ENCODE measurements around the gene NCAM1. TPM values are rescaled to one million over a fixed set of nuclear protein-coding genes. Genes with fewer than 3 reads are reported as not detected.

The NCAM1 gene
- total and polyA plus RNA-seq, 2 of the 13 experiments (the other 11 are each of a cell fraction or from before 2014, with no cell fraction given) = 0.05 TPM; not detected in 1

DNA sequence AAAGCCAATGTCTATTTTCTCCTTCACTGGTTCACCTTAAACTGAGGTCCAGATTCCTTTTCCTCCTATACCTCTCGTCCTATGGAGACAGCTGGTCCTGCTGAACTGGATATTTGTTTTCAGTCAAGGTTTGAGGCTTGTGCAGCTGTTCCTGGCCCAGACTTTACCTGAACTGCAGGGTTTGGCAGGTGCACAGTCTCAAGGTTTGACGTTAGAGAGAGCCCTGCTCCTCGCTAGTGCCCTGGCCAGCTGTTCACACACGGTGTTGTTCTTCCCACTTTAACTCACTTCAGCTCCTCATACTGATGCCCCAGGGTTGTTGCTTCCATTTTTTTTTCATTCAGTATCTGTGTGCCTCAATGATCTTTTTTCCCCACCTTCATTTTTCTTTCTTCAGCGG, 279.2 kb downstream of the NCAM1 start:
- CTCF ChIA-PET (ENCODE audit: low intra/inter-chr PET ratio, low total read pairs) = no interaction called here
- no peaks in the 10 kb centered on the region for H3K9me3 ChIP-seq (ENCODE audit: low read length)
- H3K4me3 ChIP-seq (replicated peaks in 1 of 3; ENCODE audit: insufficient read depth in 1 of 3, low read depth in 2 of 3, low read length in 3 of 3) = no peak overlapping the region
- no peaks in the 10 kb centered on the region for H3K36me3 ChIP-seq (replicated peaks in 1 of 2; ENCODE audit: control insufficient read depth in 1 of 2, insufficient read depth in 2 of 2, low read length in 2 of 2)
- ATAC-seq (no peak), DNase-seq (ENCODE audit: low spot score) (no peak), FAIRE-seq (no peak)
- under 1% methylated on average over 5 of the region's 5 CpGs for WGBS (ENCODE audit: low lambda C conversion rate)
- no peaks in the 10 kb centered on the region for H3K79me2 ChIP-seq (ENCODE audit: insufficient read depth, low read length)
- TF ChIP-seq, protein P1, sequence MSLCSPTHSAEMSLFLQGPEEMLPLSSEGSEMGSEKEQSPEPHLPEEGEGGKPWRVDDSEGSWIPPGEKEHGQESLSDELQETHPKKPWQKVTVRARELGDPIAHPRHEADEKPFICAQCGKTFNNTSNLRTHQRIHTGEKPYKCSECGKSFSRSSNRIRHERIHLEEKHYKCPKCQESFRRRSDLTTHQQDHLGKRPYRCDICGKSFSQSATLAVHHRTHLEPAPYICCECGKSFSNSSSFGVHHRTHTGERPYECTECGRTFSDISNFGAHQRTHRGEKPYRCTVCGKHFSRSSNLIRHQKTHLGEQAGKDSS (CRISPR knock-in tag; IDR thresholded peaks at IDR 0.05; ENCODE audit: borderline replicate concordance, low read depth) = no peak
- TF ChIP-seq TOE1 (CRISPR knock-in tag; IDR thresholded peaks at IDR 0.05) = no peak
- H3K4me1 ChIP-seq (ENCODE audit: insufficient read depth, low read length) = peaks cover 8% of the 10 kb centered on the region
- no peak overlapping the region for H3K4me2 ChIP-seq (ENCODE audit: low read depth, low read length)
- in situ Hi-C loops (cut with HindIII; ENCODE audit: extremely low pct_ligation_motif_present, low pct_unique_long_range_greater_than_20kb) (no loop called here), intact Hi-C loops (cut with micrococcal nuclease; ENCODE audit: unreplicated experiment) (no loop called here)
- H3K27me3 ChIP-seq (ENCODE audit: control insufficient read depth in 1 of 2, insufficient read depth in 2 of 2, low read length in 2 of 2) = peaks cover 2 to 24% of the 10 kb centered on the region in 2 experiments; a peak in 3 of 5 replicates
- BruUV-seq (replicated peaks) = no TSS peak
- H4K20me1 ChIP-seq (ENCODE audit: insufficient read depth, low read length) = no peaks in the 10 kb centered on the region
- H3K27ac ChIP-seq (ENCODE audit: extremely low read length, insufficient read depth, low read length) = no peak overlapping the region
- H2AFZ ChIP-seq (ENCODE audit: low read length) = no peak overlapping the region
- POLR2A ChIA-PET = no interaction called here
- no peak overlapping the region for H3K9ac ChIP-seq (ENCODE audit: insufficient read depth, low read depth, low read length)

DNA sequence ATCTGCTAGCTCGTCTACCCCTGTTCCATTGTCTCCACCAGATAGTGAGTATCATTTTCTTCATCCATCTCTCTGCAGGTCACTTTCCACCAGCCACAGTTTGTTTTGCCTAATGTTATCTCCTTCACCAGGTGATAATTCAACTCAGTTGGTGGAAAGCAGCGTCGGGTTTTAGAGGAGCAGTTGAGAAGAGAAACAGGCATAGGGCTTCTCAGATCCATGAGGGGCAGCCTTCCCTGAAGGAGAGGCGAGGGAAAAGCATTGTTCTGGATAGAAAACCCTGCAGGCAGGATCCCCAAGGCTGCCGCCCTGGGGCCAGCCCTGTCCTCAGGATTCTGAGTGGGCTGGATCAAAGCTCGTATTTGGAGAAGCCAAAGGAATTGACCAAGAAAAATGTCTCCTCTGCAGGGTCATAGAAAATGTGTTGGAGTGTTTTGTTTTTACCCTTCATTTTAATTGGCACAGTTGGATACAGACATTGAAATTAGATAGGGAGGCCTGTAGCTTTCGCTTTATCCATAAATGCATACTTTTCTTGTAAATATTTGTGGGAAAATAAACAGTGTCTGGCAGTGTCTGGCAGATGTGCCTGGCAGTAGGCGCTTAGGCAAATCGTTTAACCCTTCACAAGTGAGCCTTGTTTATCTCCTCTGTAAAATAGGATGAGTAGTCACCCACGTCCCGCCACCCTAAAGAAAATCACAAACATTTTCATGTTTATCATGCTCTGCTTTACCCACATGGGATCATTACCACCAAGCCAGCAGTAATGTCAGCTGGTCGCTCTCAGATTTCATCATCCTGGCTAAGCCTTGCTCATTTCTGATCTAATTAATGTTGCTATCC, 279.8 kb downstream of the NCAM1 start:
- H3K9me3 ChIP-seq (ENCODE audit: low read length) = no peaks in the 10 kb centered on the region
- intact Hi-C loops (cut with micrococcal nuclease; ENCODE audit: unreplicated experiment) (no loop called here), in situ Hi-C loops (cut with HindIII; ENCODE audit: extremely low pct_ligation_motif_present, low pct_unique_long_range_greater_than_20kb) (no loop called here)
- peaks cover 2 to 19% of the 10 kb centered on the region in 2 experiments; a peak in 3 of 5 replicates for H3K27me3 ChIP-seq (ENCODE audit: control insufficient read depth in 1 of 2, insufficient read depth in 2 of 2, low read length in 2 of 2)
- no peak overlapping the region for H3K4me2 ChIP-seq (ENCODE audit: low read depth, low read length)
- H3K9ac ChIP-seq (ENCODE audit: insufficient read depth, low read depth, low read length) = no peak overlapping the region
- no peak for ATAC-seq
- peaks cover 15% of the 10 kb centered on the region for H3K4me1 ChIP-seq (ENCODE audit: insufficient read depth, low read length)
- 16% methylated on average over 12 of the region's 12 CpGs for WGBS (ENCODE audit: low lambda C conversion rate)
- no peak overlapping the region for H3K4me3 ChIP-seq (replicated peaks in 1 of 3; ENCODE audit: insufficient read depth in 1 of 3, low read depth in 2 of 3, low read length in 3 of 3)
- H3K36me3 ChIP-seq (replicated peaks in 1 of 2; ENCODE audit: control insufficient read depth in 1 of 2, insufficient read depth in 2 of 2, low read length in 2 of 2) = no peaks in the 10 kb centered on the region
- DNase-seq (ENCODE audit: low spot score) = no peak
- no peaks in the 10 kb centered on the region for H3K79me2 ChIP-seq (ENCODE audit: insufficient read depth, low read length)
- FAIRE-seq = no peak
- no TSS peak for BruUV-seq (replicated peaks)
- no peaks in the 10 kb centered on the region for H4K20me1 ChIP-seq (ENCODE audit: insufficient read depth, low read length)
- POLR2A ChIA-PET = no interaction called here
- no peak overlapping the region for H2AFZ ChIP-seq (ENCODE audit: low read length)
- H3K27ac ChIP-seq (ENCODE audit: extremely low read length, insufficient read depth, low read length) = no peak overlapping the region
- CTCF ChIA-PET (ENCODE audit: low intra/inter-chr PET ratio, low total read pairs) = no interaction called here
- no peak for TF ChIP-seq ONECUT2 (CRISPR knock-in tag; IDR thresholded peaks at IDR 0.05)
- TF ChIP-seq GTF2F1 (IDR thresholded peaks at IDR 0.05; ENCODE audit: low read length) = no peak
- no peak for TF ChIP-seq RFX1 (IDR thresholded peaks at IDR 0.05)
- TF ChIP-seq ZNF235 (CRISPR knock-in tag; IDR thresholded peaks at IDR 0.05; ENCODE audit: borderline replicate concordance) = no peak
- TF ChIP-seq, protein P2, sequence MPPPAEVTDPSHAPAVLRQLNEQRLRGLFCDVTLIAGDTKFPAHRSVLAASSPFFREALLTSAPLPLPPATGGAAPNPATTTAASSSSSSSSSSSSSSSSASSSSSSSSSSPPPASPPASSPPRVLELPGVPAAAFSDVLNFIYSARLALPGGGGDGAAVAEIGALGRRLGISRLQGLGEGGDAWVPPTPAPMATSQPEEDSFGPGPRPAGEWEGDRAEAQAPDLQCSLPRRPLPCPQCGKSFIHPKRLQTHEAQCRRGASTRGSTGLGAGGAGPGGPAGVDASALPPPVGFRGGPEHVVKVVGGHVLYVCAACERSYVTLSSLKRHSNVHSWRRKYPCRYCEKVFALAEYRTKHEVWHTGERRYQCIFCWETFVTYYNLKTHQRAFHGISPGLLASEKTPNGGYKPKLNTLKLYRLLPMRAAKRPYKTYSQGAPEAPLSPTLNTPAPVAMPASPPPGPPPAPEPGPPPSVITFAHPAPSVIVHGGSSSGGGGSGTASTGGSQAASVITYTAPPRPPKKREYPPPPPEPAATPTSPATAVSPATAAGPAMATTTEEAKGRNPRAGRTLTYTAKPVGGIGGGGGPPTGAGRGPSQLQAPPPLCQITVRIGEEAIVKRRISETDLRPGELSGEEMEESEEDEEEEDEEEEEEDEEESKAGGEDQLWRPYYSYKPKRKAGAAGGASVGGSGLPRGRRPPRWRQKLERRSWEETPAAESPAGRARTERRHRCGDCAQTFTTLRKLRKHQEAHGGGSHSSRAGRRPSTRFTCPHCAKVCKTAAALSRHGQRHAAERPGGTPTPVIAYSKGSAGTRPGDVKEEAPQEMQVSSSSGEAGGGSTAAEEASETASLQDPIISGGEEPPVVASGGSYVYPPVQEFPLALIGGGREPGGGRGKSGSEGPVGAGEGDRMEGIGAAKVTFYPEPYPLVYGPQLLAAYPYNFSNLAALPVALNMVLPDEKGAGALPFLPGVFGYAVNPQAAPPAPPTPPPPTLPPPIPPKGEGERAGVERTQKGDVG (CRISPR knock-in tag; IDR thresholded peaks at IDR 0.05; ENCODE audit: borderline replicate concordance) = no peak
- no peak for TF ChIP-seq FOXK1 (CRISPR knock-in tag; IDR thresholded peaks at IDR 0.05; ENCODE audit: borderline replicate concordance, low read depth)
- TF ChIP-seq BHLHE40 (IDR thresholded peaks at IDR 0.05; ENCODE audit: low read length) = no peak
- no peak for TF ChIP-seq ZNF558 (CRISPR knock-in tag; IDR thresholded peaks at IDR 0.05; ENCODE audit: borderline replicate concordance)
- no peak for TF ChIP-seq SIX1 (CRISPR knock-in tag; IDR thresholded peaks at IDR 0.05; ENCODE audit: borderline replicate concordance)
- no peak for TF ChIP-seq MZF1 (CRISPR knock-in tag; IDR thresholded peaks at IDR 0.05; ENCODE audit: borderline replicate concordance)
- no peak for TF ChIP-seq MTA3 (CRISPR knock-in tag; IDR thresholded peaks at IDR 0.05)
- TF ChIP-seq PAX8 (CRISPR knock-in tag; IDR thresholded peaks at IDR 0.05; ENCODE audit: borderline replicate concordance) = no peak
